Naive thymus-derived CD8-positive, alpha-beta T cell (primary cell): ENCODE measurements around the gene SNRPD2. TPM values are rescaled to one million over a fixed set of nuclear protein-coding genes. Genes with fewer than 3 reads are reported as not detected.

ENCODE experiments used
- microRNA-seq: library from miRNA; unstranded; fragments of <30 nt; microRNA quantifications from one replicate; pipeline ENCODE4 v1.2.0, GENCODE V29; 2022; ENCODE audit warnings: borderline microRNAs expressed
- polyA plus RNA-seq, 3 donors: library from polyadenylated mRNA; unstranded; fragments of 300-500 nt; fragmentation: Illumina TruSeq; gene quantifications; one replicate each; pipeline ENCODE4 v1.2.3, GENCODE V29; 2021
- total RNA-seq, 8 experiments: library from RNA in 2 of 8; stranded (reverse) in 2 of 8; gene quantifications; one replicate each; pipeline ENCODE4 v1.2.3 and lab custom pipeline; 2021 to 2026

Gene SNRPD2
- total and polyA plus RNA-seq, 5 experiments from 2014 or later, result 395 to 1,289 (median 1,119) TPM

Small RNAs within 50 kb of the gene (microRNA-seq; reads per million reads assigned to microRNA genes)
- 91.4 reads per million, percentile 62 among the genes with 10 or more reads in this experiment for gene MIR330
- not detected for gene MIR642A
- gene MIR642B, result not detected

Other genes starting within 250 kb of the SNRPD2 start
- gene FOSB, start 224.0 kb downstream of the SNRPD2 start, total RNA-seq, result 1 to 10 TPM; 3.5 TPM
- 10 to 100 TPM; 10.2 to 11.4 (median 11.0) TPM for gene FOSB, start 224.0 kb downstream of the SNRPD2 start, polyA plus RNA-seq
- gene RTN2, start 194.9 kb downstream of the SNRPD2 start, total RNA-seq, result 1 to 10 TPM; 1.0 to 1.8 TPM
- gene RTN2, start 194.9 kb downstream of the SNRPD2 start, polyA plus RNA-seq, result under 1 TPM in 2 of 3 donors, not detected in 1; 0.27 to 0.41 TPM
- gene PPM1N, start 193.5 kb downstream of the SNRPD2 start, total RNA-seq, result 10 to 100 TPM; 12.4 to 15.6 TPM
- gene PPM1N, start 193.5 kb downstream of the SNRPD2 start, polyA plus RNA-seq, result 1 to 10 TPM; 7.2 to 8.7 (median 7.7) TPM
- 10 to 100 TPM; 72.0 to 72.1 TPM for gene VASP, start 184.5 kb downstream of the SNRPD2 start, total RNA-seq
- 10 to 100 TPM; 39.9 to 49.6 (median 49.0) TPM for gene VASP, start 184.5 kb downstream of the SNRPD2 start, polyA plus RNA-seq
- gene OPA3, start 107.2 kb downstream of the SNRPD2 start, total RNA-seq, result 10 to 100 TPM in 1 of 2 experiments, 1 to 10 TPM in 1; 8.8 to 10.6 TPM
- 10 to 100 TPM in 2 of 3 donors, 1 to 10 TPM in 1; 7.5 to 25.3 (median 13.2) TPM for gene OPA3, start 107.2 kb downstream of the SNRPD2 start, polyA plus RNA-seq
- gene GPR4, start 89.7 kb downstream of the SNRPD2 start, total RNA-seq, result not detected
- not detected for gene GPR4, start 89.7 kb downstream of the SNRPD2 start, polyA plus RNA-seq
- gene EML2, start 52.6 kb downstream of the SNRPD2 start, total RNA-seq, result 10 to 100 TPM; 52.1 to 56.8 TPM
- gene EML2, start 52.6 kb downstream of the SNRPD2 start, polyA plus RNA-seq, result 10 to 100 TPM in 2 of 3 donors, 1 to 10 TPM in 1; 8.8 to 17.8 (median 11.5) TPM
- gene GIPR, start 23.7 kb downstream of the SNRPD2 start, total RNA-seq, result 10 to 100 TPM in 1 of 2 experiments, 1 to 10 TPM in 1; 9.7 to 10.4 TPM
- gene GIPR, start 23.7 kb downstream of the SNRPD2 start, polyA plus RNA-seq, result under 1 TPM in 2 of 3 donors, not detected in 1; 0.38 to 0.61 TPM
- gene QPCTL, start 713 bp upstream of the SNRPD2 start, total RNA-seq, result 10 to 100 TPM in 1 of 2 experiments, 1 to 10 TPM in 1; 7.3 to 11.4 TPM
- gene QPCTL, start 713 bp upstream of the SNRPD2 start, polyA plus RNA-seq, result 1 to 10 TPM in 2 of 3 donors, under 1 TPM in 1; 0.65 to 2.3 (median 1.6) TPM
- gene FBXO46, start 38.9 kb upstream of the SNRPD2 start, total RNA-seq, result 10 to 100 TPM; 35.3 to 42.3 TPM
- gene FBXO46, start 38.9 kb upstream of the SNRPD2 start, polyA plus RNA-seq, result 10 to 100 TPM; 12.4 to 15.2 (median 12.5) TPM
- gene MEIOSIN, start 41.5 kb upstream of the SNRPD2 start, total RNA-seq, result not detected
- gene MEIOSIN, start 41.5 kb upstream of the SNRPD2 start, polyA plus RNA-seq, result not detected
- gene SIX5, start 77.3 kb upstream of the SNRPD2 start, total RNA-seq, result 1 to 10 TPM; 1.4 to 1.8 TPM
- gene SIX5, start 77.3 kb upstream of the SNRPD2 start, polyA plus RNA-seq, result under 1 TPM; 0.08 to 0.11 (median 0.09) TPM
- 10 to 100 TPM; 44.2 to 44.3 TPM for gene DMPK, start 90.5 kb upstream of the SNRPD2 start, total RNA-seq
- under 1 TPM; 0.60 to 0.99 (median 0.81) TPM for gene DMPK, start 90.5 kb upstream of the SNRPD2 start, polyA plus RNA-seq
- gene DMWD, start 100.9 kb upstream of the SNRPD2 start, total RNA-seq, result 10 to 100 TPM; 49.5 to 54.1 TPM
- 10 to 100 TPM in 2 of 3 donors, 1 to 10 TPM in 1; 8.0 to 16.5 (median 11.9) TPM for gene DMWD, start 100.9 kb upstream of the SNRPD2 start, polyA plus RNA-seq
- gene RSPH6A, start 123.4 kb upstream of the SNRPD2 start, total RNA-seq, result under 1 TPM; 0.36 to 0.57 TPM
- gene RSPH6A, start 123.4 kb upstream of the SNRPD2 start, polyA plus RNA-seq, result not detected
- gene SYMPK, start 171.2 kb upstream of the SNRPD2 start, total RNA-seq, result 10 to 100 TPM; 89.9 to 91.1 TPM
- gene SYMPK, start 171.2 kb upstream of the SNRPD2 start, polyA plus RNA-seq, result 10 to 100 TPM in 2 of 3 donors, 1 to 10 TPM in 1; 4.4 to 15.4 (median 13.8) TPM
- not detected for gene FOXA3, start 172.4 kb upstream of the SNRPD2 start, total RNA-seq
- gene FOXA3, start 172.4 kb upstream of the SNRPD2 start, polyA plus RNA-seq, result not detected
- gene IRF2BP1, start 194.2 kb upstream of the SNRPD2 start, total RNA-seq, result 10 to 100 TPM; 32.9 to 33.8 TPM
- gene IRF2BP1, start 194.2 kb upstream of the SNRPD2 start, polyA plus RNA-seq, result 1 to 10 TPM; 7.0 to 9.1 (median 7.6) TPM
- gene MYPOP, start 210.7 kb upstream of the SNRPD2 start, total RNA-seq, result 10 to 100 TPM; 10.5 to 10.9 TPM
- gene MYPOP, start 210.7 kb upstream of the SNRPD2 start, polyA plus RNA-seq, result under 1 TPM in 1 of 3 donors, not detected in 2; 0.23 TPM
- gene NANOS2, start 222.8 kb upstream of the SNRPD2 start, total RNA-seq, result not detected
- gene NANOS2, start 222.8 kb upstream of the SNRPD2 start, polyA plus RNA-seq, result not detected